K562 (cell line): ENCODE measurements around the gene GRK3. TPM values are rescaled to one million over a fixed set of nuclear protein-coding genes. Genes with fewer than 3 reads are reported as not detected.

Experiments used
- ATAC-seq: fragments of 200-7000 bp; cut with Tn5 transposase; 3 replicates; pipeline ENCODE4 v1.9.1; 2020; ENCODE audit warnings: moderate library complexity
- BruUV-seq: library from RNA; stranded (reverse); fragments of 400-500 nt; replicated peaks from 2 replicates; lab custom pipeline; 2021; lab: Mats Ljungman, UMichigan
- CTCF ChIA-PET: fragments of 300-600 bp; formaldehyde crosslinking; extraction: SDS; loops from one replicate; lab custom pipeline; 2021; ENCODE audit warnings: low intra/inter-chr PET ratio; lab: Yijun Ruan, JAX
- POLR2A ChIA-PET: fragments of 300-600, 350-650 bp; sonication (Branson Sonifier 250); formaldehyde crosslinking; extraction: SDS; loops from one replicate; lab custom pipeline; 2021; ENCODE audit warnings: antibody characterized with exemption, inconsistent platforms; lab: Yijun Ruan, JAX
- DNase-seq, 4 experiments: peaks; one replicate each; pipeline versions ENCODE4 v3.0.0 to v3.0.0-alpha.2; 2011 to 2018; ENCODE audit warnings: low spot score in 3 of 4, mixed read lengths in 3 of 4; ENCODE audit errors: extremely low read depth in 1 of 4
- FAIRE-seq: peaks from 2 replicates; lab custom pipeline; 2011; peaks lifted over from hg19 to GRCh38; lab: Jason Lieb, UNC
- H2AFZ ChIP-seq: 2 replicates; pipeline ENCODE4 v1.6.0; 2011; ENCODE audit warnings: low read depth, low read length, control low read depth, inconsistent platforms
- H3K27ac ChIP-seq: fragments of 200-600 bp; 3 replicates; pipeline ENCODE4 v1.8.0; 2011; ENCODE audit warnings: low read depth, mild to moderate bottlenecking, control low read depth, inconsistent platforms, low read length, moderate library complexity, mixed read lengths; ENCODE audit errors: extremely low read depth
- H3K27me3 ChIP-seq, 2 experiments: fragments of 300-600 bp in 1 of 2; 2 replicates in 1 of 2; 3 replicates in 1 of 2; pipeline versions ENCODE4 v1.6.0 to v1.8.0; 2011; ENCODE audit warnings: inconsistent platforms in 2 of 2, low read length in 2 of 2, mild to moderate bottlenecking in 1 of 2, mixed read lengths in 1 of 2, moderate library complexity in 1 of 2; ENCODE audit not compliant: control insufficient read depth in 2 of 2, insufficient read depth in 2 of 2
- H3K36me3 ChIP-seq: fragments of 300-600 bp; 3 replicates; pipeline ENCODE4 v1.8.0; 2011; ENCODE audit warnings: mild to moderate bottlenecking, low read length, inconsistent platforms; ENCODE audit not compliant: control insufficient read depth, insufficient read depth
- H3K4me1 ChIP-seq, 2 experiments: fragments of 200-600 bp in 1 of 2; replicated peaks in 1 of 2; 2 replicates in 1 of 2; 3 replicates in 1 of 2; pipeline versions ENCODE4 v1.5.1 to v1.8.0; 2011; ENCODE audit warnings: inconsistent platforms in 2 of 2, low read length in 2 of 2, mild to moderate bottlenecking in 1 of 2, mixed read lengths in 1 of 2, moderate library complexity in 1 of 2; ENCODE audit not compliant: control insufficient read depth in 2 of 2, insufficient read depth in 2 of 2
- H3K4me2 ChIP-seq: 2 replicates; pipeline ENCODE4 v1.6.1; 2011; ENCODE audit warnings: low read length, control low read depth, inconsistent platforms, mixed read lengths; ENCODE audit not compliant: insufficient read depth
- H3K4me3 ChIP-seq: fragments of 200-600 bp; sonication (generic), shearing (Covaris generic); 2 replicates; pipeline ENCODE4 v1.5.1; 2016; ENCODE audit warnings: control low read depth, inconsistent platforms
- H3K79me2 ChIP-seq: fragments of 200-600 bp; 3 replicates; pipeline ENCODE4 v1.8.0; 2011; ENCODE audit warnings: low read length, inconsistent platforms; ENCODE audit not compliant: control insufficient read depth, insufficient read depth
- H3K9ac ChIP-seq, 2 experiments: 2 replicates each; pipeline versions ENCODE4 v1.6.0 to v1.6.1; 2011; ENCODE audit warnings: low read depth in 2 of 2, low read length in 2 of 2, control low read depth in 1 of 2, inconsistent platforms in 1 of 2, mild to moderate bottlenecking in 1 of 2, mixed read lengths in 1 of 2; ENCODE audit not compliant: insufficient read depth in 1 of 2
- H3K9me1 ChIP-seq: one replicate; pipeline ENCODE4 v1.6.0; 2011; ENCODE audit warnings: inconsistent platforms, mild to moderate bottlenecking, low read length, moderate library complexity; ENCODE audit not compliant: control insufficient read depth, insufficient read depth
- H3K9me3 ChIP-seq: replicated peaks from 2 replicates; pipeline ENCODE4 v1.5.1; 2011; ENCODE audit warnings: low read depth, low read length, inconsistent platforms; ENCODE audit not compliant: control insufficient read depth, insufficient read depth
- H4K20me1 ChIP-seq: replicated peaks from 2 replicates; pipeline ENCODE4 v1.6.1; 2011; ENCODE audit warnings: low read length, inconsistent platforms, mixed read lengths; ENCODE audit not compliant: control insufficient read depth, insufficient read depth
- EP400 ChIP-seq: fragments of 450-650 bp; IDR thresholded peaks from 2 replicates; pipeline ENCODE4 v1.6.1; 2017; ENCODE audit warnings: antibody characterized with exemption, mild to moderate bottlenecking, moderate library complexity
- ZNF76 ChIP-seq: fragments of 250-450 bp; sonication (Bioruptor Pico); IDR thresholded peaks from 2 replicates; pipeline ENCODE4 v1.4.0; 2020; ENCODE audit warnings: mild to moderate bottlenecking, moderate library complexity, borderline replicate concordance
- WGBS: fragments of 100-300 bp; shearing (Covaris generic); methylation state at CpG from one replicate; pipeline ENCODE4 v1.1.6; 2016; ENCODE audit warnings: low coverage, mixed read lengths; ENCODE audit not compliant: insufficient coverage; ENCODE audit errors: missing lambda C conversion rate; 5-methylcytosine and 5-hydroxymethylcytosine counted together
- in situ Hi-C: fragments of 300-500 bp; cut with MboI; formaldehyde crosslinking; loops from 4 replicates; pipeline ENCODE4 v1.15.0; 2018; ENCODE audit warnings: inconsistent platforms, mixed read lengths
- intact Hi-C: fragments of 100-400 bp; cut with micrococcal nuclease; formaldehyde crosslinking; loops from 2 replicates; pipeline ENCODE4 v1.14.2; 2022
- polyA plus RNA-seq, 8 experiments: library from polyadenylated mRNA; depleted of rRNA in 4 of 8; stranded (reverse) in 5 of 8; unstranded in 3 of 8; fragments of >200 nt; fragmentation: Nextera tagmentation in 2 of 8; fragmentation: Illumina TruSeq in 1 of 8; extraction: Ambion mirVana in 2 of 8; extraction: Trizol in 1 of 8; gene quantifications; 2 replicates each; pipeline versions ENCODE4 v1.2.1 to v1.2.3, GENCODE V29; 2011 to 2014; ENCODE audit warnings: inconsistent platforms in 1 of 8, missing spikeins in 1 of 8
- total RNA-seq, 7 experiments: library from RNA; depleted of rRNA in 6 of 7; stranded (reverse); fragments of >200 nt in 6 of 7; fragmentation: Illumina TruSeq in 2 of 7; extraction: Trizol in 2 of 7; gene quantifications; 2 replicates each; pipeline versions ENCODE4 v1.2.1 to v1.2.3, GENCODE V29; 2011 to 2021; ENCODE audit warnings: low replicate concordance in 1 of 7
- TF ChIP-seq, protein P1 (sequence below): fragments of 250-450 bp; sonication (Bioruptor Pico); IDR thresholded peaks from 2 replicates; pipeline ENCODE4 v1.5.0; 2021
- TF ChIP-seq, protein P2 (sequence below): fragments of 450-650 bp; formaldehyde crosslinking; IDR thresholded peaks from 2 replicates; pipeline ENCODE4 v1.4.0; 2020; ENCODE audit warnings: mild to moderate bottlenecking, mixed read lengths
- TF ChIP-seq, protein P3 (sequence below): fragments of 250-450 bp; sonication (Bioruptor Pico); IDR thresholded peaks from 2 replicates; pipeline ENCODE4 v1.4.0; 2020

GRK3 gene
- total and polyA plus RNA-seq, 9 of the 15 experiments (the other 6 are each of a cell fraction or from before 2014, with no cell fraction given) = 1.4 to 7.6 (median 3.6) TPM

DNA sequence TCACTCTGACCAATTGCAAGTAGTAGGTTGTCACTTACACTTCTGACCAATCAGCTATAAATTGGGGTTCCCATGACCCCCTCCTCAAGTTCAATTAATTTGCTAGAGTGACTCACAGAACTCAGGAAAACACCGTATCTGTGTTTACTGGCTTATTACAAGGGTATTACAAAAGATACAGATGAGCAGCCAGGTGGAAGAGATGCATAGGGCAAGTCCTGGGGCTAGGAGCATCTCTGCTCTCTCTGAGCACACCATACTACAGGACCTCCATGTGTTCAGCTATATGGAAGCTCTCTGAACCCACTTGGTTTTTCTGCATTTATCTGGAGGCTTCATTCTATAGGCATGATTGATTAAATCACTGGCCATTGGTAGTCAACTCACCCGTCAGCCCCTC lies 11.3 kb upstream of the GRK3 start (continued):
- TF ChIP-seq, protein P1, sequence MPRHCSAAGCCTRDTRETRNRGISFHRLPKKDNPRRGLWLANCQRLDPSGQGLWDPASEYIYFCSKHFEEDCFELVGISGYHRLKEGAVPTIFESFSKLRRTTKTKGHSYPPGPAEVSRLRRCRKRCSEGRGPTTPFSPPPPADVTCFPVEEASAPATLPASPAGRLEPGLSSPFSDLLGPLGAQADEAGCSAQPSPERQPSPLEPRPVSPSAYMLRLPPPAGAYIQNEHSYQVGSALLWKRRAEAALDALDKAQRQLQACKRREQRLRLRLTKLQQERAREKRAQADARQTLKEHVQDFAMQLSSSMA (CRISPR knock-in tag) = no peak
- TF ChIP-seq, protein P2, sequence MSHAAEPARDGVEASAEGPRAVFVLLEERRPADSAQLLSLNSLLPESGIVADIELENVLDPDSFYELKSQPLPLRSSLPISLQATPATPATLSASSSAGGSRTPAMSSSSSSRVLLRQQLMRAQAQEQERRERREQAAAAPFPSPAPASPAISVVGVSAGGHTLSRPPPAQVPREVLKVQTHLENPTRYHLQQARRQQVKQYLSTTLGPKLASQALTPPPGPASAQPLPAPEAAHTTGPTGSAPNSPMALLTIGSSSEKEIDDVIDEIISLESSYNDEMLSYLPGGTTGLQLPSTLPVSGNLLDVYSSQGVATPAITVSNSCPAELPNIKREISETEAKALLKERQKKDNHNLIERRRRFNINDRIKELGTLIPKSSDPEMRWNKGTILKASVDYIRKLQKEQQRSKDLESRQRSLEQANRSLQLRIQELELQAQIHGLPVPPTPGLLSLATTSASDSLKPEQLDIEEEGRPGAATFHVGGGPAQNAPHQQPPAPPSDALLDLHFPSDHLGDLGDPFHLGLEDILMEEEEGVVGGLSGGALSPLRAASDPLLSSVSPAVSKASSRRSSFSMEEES (CRISPR knock-in tag) = no peak
- no peak for TF ChIP-seq ZNF76 (CRISPR knock-in tag)

DNA sequence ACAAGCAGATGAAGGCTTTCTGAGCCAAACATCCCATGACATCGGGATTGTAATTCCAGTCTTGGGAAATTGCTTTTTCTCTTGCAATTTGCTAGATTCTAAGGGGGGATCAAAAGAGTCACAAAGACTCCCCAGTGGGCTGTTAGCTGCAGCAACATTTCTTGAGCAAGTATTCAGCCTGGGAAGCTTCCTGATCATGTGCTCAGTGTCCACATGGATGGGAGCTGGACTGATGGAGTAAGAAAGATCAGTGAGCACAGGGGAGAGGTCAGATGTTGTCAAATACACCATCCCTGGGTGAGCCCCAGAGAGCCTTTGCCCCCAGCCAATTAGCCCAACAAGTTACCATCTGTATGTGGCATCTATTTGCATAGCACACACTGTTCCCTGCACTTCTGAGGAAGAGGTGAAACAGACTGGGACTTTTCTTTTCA lies 10.2 kb upstream of the GRK3 start:
- FAIRE-seq (no peak), ATAC-seq (no peak), DNase-seq (no peak)
- intact Hi-C loops = no loop called here
- Histone ChIP-seq H3K27me3 (no peaks in the 10 kb centered on the region; a peak in 1 of 5 replicates), H3K36me3 (no peaks in the 10 kb centered on the region), H3K9me3 (no peaks in the 10 kb centered on the region), H3K9me1 (no peaks in the 10 kb centered on the region), H3K4me1 (no peaks in the 10 kb centered on the region), H3K4me2 (no peak overlapping the region), H3K4me3 (no peak overlapping the region), H3K9ac (no peak overlapping the region), H3K79me2 (no peaks in the 10 kb centered on the region), H4K20me1 (no peaks in the 10 kb centered on the region), H3K27ac (no peak overlapping the region), H2AFZ (no peak overlapping the region)
- WGBS = 0% methylated on average over 1 of the region's 1 CpG
- ChIA-PET POLR2A (no interaction called here), CTCF (no interaction called here)
- in situ Hi-C loops = no loop called here
- BruUV-seq = no TSS peak
- TF ChIP-seq, protein P3, sequence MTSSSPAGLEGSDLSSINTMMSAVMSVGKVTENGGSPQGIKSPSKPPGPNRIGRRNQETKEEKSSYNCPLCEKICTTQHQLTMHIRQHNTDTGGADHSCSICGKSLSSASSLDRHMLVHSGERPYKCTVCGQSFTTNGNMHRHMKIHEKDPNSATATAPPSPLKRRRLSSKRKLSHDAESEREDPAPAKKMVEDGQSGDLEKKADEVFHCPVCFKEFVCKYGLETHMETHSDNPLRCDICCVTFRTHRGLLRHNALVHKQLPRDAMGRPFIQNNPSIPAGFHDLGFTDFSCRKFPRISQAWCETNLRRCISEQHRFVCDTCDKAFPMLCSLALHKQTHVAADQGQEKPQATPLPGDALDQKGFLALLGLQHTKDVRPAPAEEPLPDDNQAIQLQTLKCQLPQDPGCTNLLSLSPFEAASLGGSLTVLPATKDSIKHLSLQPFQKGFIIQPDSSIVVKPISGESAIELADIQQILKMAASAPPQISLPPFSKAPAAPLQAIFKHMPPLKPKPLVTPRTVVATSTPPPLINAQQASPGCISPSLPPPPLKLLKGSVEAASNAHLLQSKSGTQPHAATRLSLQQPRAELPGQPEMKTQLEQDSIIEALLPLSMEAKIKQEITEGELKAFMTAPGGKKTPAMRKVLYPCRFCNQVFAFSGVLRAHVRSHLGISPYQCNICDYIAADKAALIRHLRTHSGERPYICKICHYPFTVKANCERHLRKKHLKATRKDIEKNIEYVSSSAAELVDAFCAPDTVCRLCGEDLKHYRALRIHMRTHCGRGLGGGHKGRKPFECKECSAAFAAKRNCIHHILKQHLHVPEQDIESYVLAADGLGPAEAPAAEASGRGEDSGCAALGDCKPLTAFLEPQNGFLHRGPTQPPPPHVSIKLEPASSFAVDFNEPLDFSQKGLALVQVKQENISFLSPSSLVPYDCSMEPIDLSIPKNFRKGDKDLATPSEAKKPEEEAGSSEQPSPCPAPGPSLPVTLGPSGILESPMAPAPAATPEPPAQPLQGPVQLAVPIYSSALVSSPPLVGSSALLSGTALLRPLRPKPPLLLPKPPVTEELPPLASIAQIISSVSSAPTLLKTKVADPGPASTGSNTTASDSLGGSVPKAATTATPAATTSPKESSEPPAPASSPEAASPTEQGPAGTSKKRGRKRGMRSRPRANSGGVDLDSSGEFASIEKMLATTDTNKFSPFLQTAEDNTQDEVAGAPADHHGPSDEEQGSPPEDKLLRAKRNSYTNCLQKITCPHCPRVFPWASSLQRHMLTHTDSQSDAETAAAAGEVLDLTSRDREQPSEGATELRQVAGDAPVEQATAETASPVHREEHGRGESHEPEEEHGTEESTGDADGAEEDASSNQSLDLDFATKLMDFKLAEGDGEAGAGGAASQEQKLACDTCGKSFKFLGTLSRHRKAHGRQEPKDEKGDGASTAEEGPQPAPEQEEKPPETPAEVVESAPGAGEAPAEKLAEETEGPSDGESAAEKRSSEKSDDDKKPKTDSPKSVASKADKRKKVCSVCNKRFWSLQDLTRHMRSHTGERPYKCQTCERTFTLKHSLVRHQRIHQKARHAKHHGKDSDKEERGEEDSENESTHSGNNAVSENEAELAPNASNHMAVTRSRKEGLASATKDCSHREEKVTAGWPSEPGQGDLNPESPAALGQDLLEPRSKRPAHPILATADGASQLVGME (CRISPR knock-in tag) = no peak
- no peak for TF ChIP-seq EP400
